NT2/D1 (cell line): ENCODE measurements around the gene LENG9.

ENCODE experiments used
- YY1 ChIP-seq: IDR thresholded peaks from 2 replicates; pipeline ENCODE4 v1.6.1; 2011; ENCODE audit not compliant: insufficient read length, insufficient read depth
- ZNF274 ChIP-seq: IDR thresholded peaks from 2 replicates; pipeline ENCODE4 v1.6.1; 2011; ENCODE audit warnings: mild to moderate bottlenecking, low read depth, low read length

GRCh38 chr19:54428323-54429175, 35.0 kb downstream of the LENG9 start:
- TF ChIP-seq YY1 (no peak), ZNF274 (no peak)
